ENCODE results near the gene HRH1.

The HRH1 gene

GRCh38 chr3:11282250-11283138, 128.2 kb downstream of the HRH1 start:
- DNase-seq (ENCODE audit: low read depth in 2 of 2), result no peak

DNA sequence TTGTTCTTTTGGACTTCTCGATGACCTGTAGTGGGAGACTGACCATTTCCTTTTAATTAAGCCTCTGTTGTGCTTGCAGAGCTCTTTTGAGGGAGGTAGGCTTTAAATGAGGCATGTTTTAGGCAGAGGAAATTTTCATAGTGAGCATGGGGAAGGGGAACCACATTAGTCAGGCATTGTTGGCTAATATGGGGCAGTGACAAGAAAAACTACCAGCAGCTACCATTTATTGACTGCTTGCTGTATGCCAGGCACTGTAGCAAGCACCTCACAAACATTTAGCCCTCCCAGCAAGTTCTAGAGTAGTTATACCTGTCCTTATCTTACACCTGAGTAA, 128.8 kb downstream of the HRH1 start:
- no peak for DNase-seq (ENCODE audit: low read depth in 2 of 2)

- no peak for DNase-seq (ENCODE audit: low read depth in 2 of 2)
Observed at GRCh38 chr3:11284011-11284410, 129.7 kb downstream of the HRH1 start.

DNA sequence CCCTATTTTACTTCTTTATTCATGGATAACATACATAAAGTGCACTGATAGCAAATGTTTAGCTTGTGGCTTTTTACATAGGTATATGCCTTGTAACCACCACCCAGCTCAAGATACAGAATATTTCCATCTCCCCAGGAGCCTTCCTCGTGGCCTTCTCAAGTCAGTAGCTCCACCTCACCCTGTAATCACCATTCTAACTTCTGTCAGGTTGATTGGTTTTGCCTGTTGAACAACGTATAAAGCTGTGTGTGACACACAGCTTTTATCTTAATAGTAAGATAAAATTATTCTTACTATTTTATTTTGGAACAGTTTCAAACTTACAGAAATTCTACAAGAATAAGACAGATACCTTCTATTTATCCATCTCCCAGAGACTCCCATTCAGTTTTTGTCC, 131.2 kb downstream of the HRH1 start:
- no peak for DNase-seq (ENCODE audit: low read depth in 2 of 2)

GRCh38 chr3:11287404-11287803, 133.1 kb downstream of the HRH1 start:
- DNase-seq (ENCODE audit: low read depth in 2 of 2), result no peak

DNA sequence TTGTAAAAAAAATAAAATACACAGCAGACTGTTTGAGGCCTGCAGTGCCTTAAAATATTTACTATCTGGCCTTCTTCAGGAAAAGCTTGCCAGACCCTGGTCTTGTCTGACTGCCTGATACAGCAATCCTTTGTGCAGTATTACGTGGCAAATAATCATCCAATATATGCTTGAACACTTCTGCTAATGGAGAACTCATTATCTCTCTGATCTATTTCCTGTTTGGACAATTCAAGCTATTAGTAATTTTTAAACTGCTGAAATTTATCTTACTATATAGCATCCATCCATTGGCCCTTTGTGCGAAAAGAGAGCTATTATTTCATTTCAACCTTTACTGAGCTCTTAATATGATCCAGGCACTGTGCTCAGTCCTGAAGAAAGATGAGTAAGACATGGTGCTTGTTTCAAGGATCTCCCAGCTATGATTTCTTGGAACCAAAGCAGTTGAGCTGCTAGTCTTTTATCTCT, 133.8 kb downstream of the HRH1 start:
- peak in 1 of 2 experiments; percentile 15 for DNase-seq (ENCODE audit: low read depth in 2 of 2)

GRCh38 chr3:11288786-11289637, 134.7 kb downstream of the HRH1 start:
- peak; percentile 86 to 89 for DNase-seq (ENCODE audit: low read depth in 2 of 2)

DNA sequence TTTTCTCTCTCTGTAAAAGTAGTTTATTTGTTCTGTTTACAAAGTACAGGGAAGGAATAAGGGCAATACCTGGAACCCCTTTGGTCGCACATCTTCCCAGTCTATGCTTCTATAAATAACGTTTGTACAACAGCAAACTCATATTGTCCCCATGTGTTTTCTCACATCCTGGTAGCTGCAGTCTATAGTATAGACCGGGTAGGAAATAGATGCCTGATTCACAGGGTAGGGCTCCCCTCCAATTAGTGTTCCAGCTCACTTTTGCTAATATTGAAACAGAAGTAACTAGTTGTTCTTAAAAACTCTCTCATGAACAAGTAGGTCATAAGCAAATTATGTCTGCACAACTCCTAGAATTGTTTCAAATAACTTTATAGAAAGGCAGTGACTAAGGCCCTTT, 135.6 kb downstream of the HRH1 start:
- no peak for DNase-seq (ENCODE audit: low read depth in 2 of 2)

DNA sequence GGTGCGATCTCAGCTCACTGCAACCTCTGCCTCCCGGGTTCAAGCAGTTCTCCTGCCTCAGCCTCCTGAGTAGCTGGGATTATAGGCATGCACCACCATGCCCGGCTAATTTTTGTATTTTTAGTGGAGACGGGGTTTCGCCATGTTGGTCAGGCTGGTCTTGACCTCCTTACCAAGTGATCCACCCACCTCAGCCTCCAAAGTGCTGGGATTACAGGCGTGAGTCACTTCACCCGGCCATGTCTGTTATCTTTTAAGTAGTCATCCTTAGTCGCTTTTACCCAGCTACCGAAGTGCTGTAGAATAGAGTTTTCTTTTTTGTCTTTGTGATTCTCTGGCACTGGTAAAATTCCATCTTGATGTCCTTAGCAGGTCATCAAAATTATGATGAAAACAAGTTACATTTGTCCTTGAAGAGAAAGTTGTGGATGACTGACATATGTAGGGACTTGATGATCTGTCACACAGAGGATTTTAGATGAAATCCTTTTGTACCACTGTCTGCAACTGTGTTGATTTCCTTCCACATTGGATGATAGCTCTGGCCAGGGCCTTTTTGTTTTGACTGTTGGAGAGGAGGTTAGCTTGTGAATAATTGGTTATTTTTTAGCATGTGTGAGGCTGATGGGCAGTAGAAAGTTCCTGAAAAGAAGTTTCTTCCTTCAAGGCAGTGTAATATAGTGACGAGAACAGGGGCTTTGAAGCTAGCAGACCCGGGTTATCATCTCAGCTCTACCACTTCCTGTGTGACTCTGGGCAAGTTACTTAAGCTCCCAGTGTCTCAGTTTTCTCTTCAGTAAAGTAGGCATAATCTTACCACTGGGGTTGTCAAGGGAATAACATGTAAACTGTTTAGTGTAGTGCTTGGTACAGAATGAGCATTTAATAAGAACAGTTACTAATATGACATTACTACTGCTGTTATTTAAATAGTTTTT, 136.7 kb downstream of the HRH1 start:
- no peak for DNase-seq (ENCODE audit: low read depth in 2 of 2)

DNA sequence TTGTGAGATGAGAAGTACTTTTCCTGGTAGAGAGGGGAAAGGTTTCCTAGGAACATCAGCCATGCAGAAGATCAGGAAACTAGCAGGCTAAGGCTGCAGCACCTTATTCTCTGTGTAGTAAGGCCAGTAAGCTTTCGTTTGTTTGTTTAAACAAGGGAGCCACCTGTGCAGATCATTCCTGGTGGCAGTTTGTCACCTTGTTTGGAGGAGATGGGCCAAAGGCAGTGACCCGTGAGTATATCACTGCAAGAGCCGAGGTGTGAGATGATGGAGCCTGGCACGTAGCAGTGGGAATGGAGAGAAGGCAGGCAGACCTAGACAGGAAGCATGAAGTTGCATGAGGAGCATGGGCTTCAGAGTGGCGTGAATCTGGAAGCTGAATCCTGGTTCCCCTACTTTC, 137.5 kb downstream of the HRH1 start:
- no peak for DNase-seq (ENCODE audit: low read depth in 2 of 2)

- no peak for DNase-seq (ENCODE audit: low read depth in 2 of 2)
Observed at GRCh38 chr3:11297126-11297525, 142.8 kb downstream of the HRH1 start.

GRCh38 chr3:11300970-11301369, 146.7 kb downstream of the HRH1 start:
- no peak for DNase-seq (ENCODE audit: low read depth in 2 of 2)

DNA sequence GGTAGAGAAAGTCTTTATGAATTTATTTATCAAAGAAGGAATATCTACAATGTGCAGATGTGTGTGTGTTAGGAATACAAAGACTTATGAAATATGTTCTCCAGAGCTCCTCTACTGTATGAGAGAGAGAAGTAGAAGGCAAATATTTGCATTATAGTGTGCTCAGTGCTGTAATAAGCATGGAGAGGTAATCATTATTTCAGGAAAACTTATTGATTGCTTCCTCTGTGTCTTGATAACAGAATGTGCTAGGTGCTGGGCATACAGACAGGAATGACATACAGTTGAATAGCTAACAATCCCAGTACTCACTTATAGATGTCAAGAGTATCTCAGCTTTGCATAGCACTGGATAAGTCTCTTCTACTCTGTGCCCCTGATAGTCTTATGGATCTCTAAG, 148.2 kb downstream of the HRH1 start:
- DNase-seq (ENCODE audit: low read depth in 2 of 2), result no peak

GRCh38 chr3:11304175-11304574, 149.9 kb downstream of the HRH1 start:
- no peak for DNase-seq (ENCODE audit: low read depth in 2 of 2)

GRCh38 chr3:11305509-11305908, 151.2 kb downstream of the HRH1 start:
- no peak for DNase-seq (ENCODE audit: low read depth in 2 of 2)

GRCh38 chr3:11306817-11307589, 152.7 kb downstream of the HRH1 start:
- DNase-seq (ENCODE audit: low read depth in 2 of 2), result no peak

GRCh38 chr3:11307830-11308432, 153.6 kb downstream of the HRH1 start:
- no peak for DNase-seq (ENCODE audit: low read depth in 2 of 2)

GRCh38 chr3:11310258-11310657, 156.0 kb downstream of the HRH1 start:
- no peak for DNase-seq (ENCODE audit: low read depth in 2 of 2)

- peak in 1 of 2 experiments; percentile 33 for DNase-seq (ENCODE audit: low read depth in 2 of 2)
Observed at GRCh38 chr3:11312166-11312565, 157.9 kb downstream of the HRH1 start.

Data from fibroblast of skin of left biceps (primary cell).